Endothelial cell of umbilical vein (primary cell): ENCODE measurements around the gene SMTNL2. TPM values are rescaled to one million over a fixed set of nuclear protein-coding genes. Genes with fewer than 3 reads are reported as not detected.

Source experiments
- BruUV-seq: library from RNA; stranded (reverse); fragments of 400-500 nt; replicated peaks from 2 replicates; lab custom pipeline; 2021; lab: Mats Ljungman, UMichigan
- CTCF ChIA-PET: fragments of 300-600, 350-600 bp; sonication (Branson Sonifier 250); formaldehyde crosslinking; loops from one replicate; lab custom pipeline; 2021; ENCODE audit warnings: antibody characterized with exemption, inconsistent platforms; lab: Charles Lee
- POLR2A ChIA-PET: fragments of 300-600, 350-600 bp; sonication (Branson Sonifier 250); formaldehyde crosslinking; loops from one replicate; lab custom pipeline; 2021; ENCODE audit warnings: antibody characterized with exemption, inconsistent platforms; lab: Charles Lee
- DNase-seq: peaks from one replicate; pipeline ENCODE4 v3.0.0-alpha.2; 2011; ENCODE audit warnings: low read depth, low spot score
- FAIRE-seq: peaks from 2 replicates; lab custom pipeline; 2011; peaks lifted over from hg19 to GRCh38; lab: Jason Lieb, UNC
- H2AFZ ChIP-seq: 2 replicates; pipeline ENCODE4 v1.6.0; 2012; ENCODE audit warnings: low read depth, low read length, control low read depth, inconsistent platforms
- H3K27ac ChIP-seq: 2 replicates; pipeline ENCODE4 v1.5.1; 2011; ENCODE audit warnings: low read depth, mild to moderate bottlenecking, control low read depth, low read length, moderate library complexity; ENCODE audit not compliant: insufficient read depth
- H3K27me3 ChIP-seq, 2 experiments: 2 replicates each; pipeline versions ENCODE4 v1.6.0 to v1.6.1; 2011; ENCODE audit warnings: low read length in 2 of 2, mixed read lengths in 1 of 2; ENCODE audit not compliant: control insufficient read depth in 2 of 2, insufficient read depth in 2 of 2
- H3K36me3 ChIP-seq, 2 experiments: 2 replicates in 1 of 2; 3 replicates in 1 of 2; pipeline ENCODE4 v1.5.1; 2011; ENCODE audit warnings: low read length in 2 of 2, mild to moderate bottlenecking in 1 of 2, moderate library complexity in 1 of 2; ENCODE audit not compliant: control insufficient read depth in 2 of 2, insufficient read depth in 2 of 2; ENCODE audit errors: extremely low read depth in 1 of 2
- H3K4me1 ChIP-seq: 3 replicates; pipeline ENCODE4 v1.5.1; 2011; ENCODE audit warnings: mild to moderate bottlenecking, low read length; ENCODE audit not compliant: control insufficient read depth, insufficient read depth; ENCODE audit errors: extremely low read depth
- H3K4me2 ChIP-seq: 2 replicates; pipeline ENCODE4 v1.6.1; 2011; ENCODE audit warnings: low read length, control low read depth, mixed read lengths; ENCODE audit not compliant: insufficient read depth
- H3K4me3 ChIP-seq, 3 experiments: fragments of 200-600 bp in 1 of 3; sonication (generic), shearing (Covaris generic) in 1 of 3; replicated peaks in 1 of 3; 2 replicates each; pipeline ENCODE4 v1.5.1; 2011 to 2016; ENCODE audit warnings: control low read depth in 3 of 3, low read length in 3 of 3, mild to moderate bottlenecking in 2 of 3, inconsistent platforms in 1 of 3, low read depth in 1 of 3, moderate library complexity in 1 of 3; ENCODE audit not compliant: insufficient read depth in 1 of 3
- H3K79me2 ChIP-seq: 2 replicates; pipeline ENCODE4 v1.6.0; 2012; ENCODE audit warnings: low read length, inconsistent platforms; ENCODE audit not compliant: control insufficient read depth, insufficient read depth
- H3K9ac ChIP-seq: replicated peaks from 2 replicates; pipeline ENCODE3; 2011; ENCODE audit warnings: low read length, control low read depth; ENCODE audit not compliant: insufficient read depth; ENCODE audit errors: extremely low read depth
- H3K9me1 ChIP-seq: replicated peaks from 3 replicates; pipeline ENCODE4 v1.6.0; 2011; ENCODE audit warnings: mild to moderate bottlenecking, low read length; ENCODE audit not compliant: control insufficient read depth, insufficient read depth; ENCODE audit errors: extremely low read depth
- H3K9me3 ChIP-seq: replicated peaks from 2 replicates; pipeline ENCODE4 v1.5.1; 2012; ENCODE audit warnings: low read length, inconsistent platforms; ENCODE audit not compliant: control insufficient read depth, insufficient read depth
- H4K20me1 ChIP-seq: replicated peaks from 2 replicates; pipeline ENCODE3; 2011; ENCODE audit warnings: mild to moderate bottlenecking, low read length; ENCODE audit not compliant: control insufficient read depth, insufficient read depth; ENCODE audit errors: extremely low read depth
- CTCF ChIP-seq, 2 donors: IDR thresholded peaks; 1 replicate in 1 of 2; 2 replicates in 1 of 2; pipeline ENCODE4 v1.5.1; 2011; ENCODE audit warnings: low read length in 2 of 2, mild to moderate bottlenecking in 2 of 2, moderate library complexity in 2 of 2, control low read depth in 1 of 2, inconsistent platforms in 1 of 2, low read depth in 1 of 2; ENCODE audit not compliant: insufficient read depth in 1 of 2; ENCODE audit errors: extremely low read depth in 1 of 2
- EZH2 ChIP-seq: IDR thresholded peaks from 2 replicates; pipeline ENCODE4 v1.6.1; 2012; ENCODE audit warnings: borderline replicate concordance, low read depth, mild to moderate bottlenecking, moderate library complexity, low read length, inconsistent platforms; ENCODE audit not compliant: severe bottlenecking
- FOS ChIP-seq: IDR thresholded peaks from 2 replicates; pipeline ENCODE4 v1.6.1; 2011; ENCODE audit warnings: mild to moderate bottlenecking, low read length, moderate library complexity, borderline replicate concordance; ENCODE audit not compliant: insufficient read depth
- GATA2 ChIP-seq: IDR thresholded peaks from 2 replicates; pipeline ENCODE4 v1.7.0; 2011; ENCODE audit warnings: low read depth, mild to moderate bottlenecking, moderate library complexity, mixed read lengths, low read length; ENCODE audit not compliant: insufficient read length, insufficient read depth
- JUN ChIP-seq: IDR thresholded peaks from 2 replicates; pipeline ENCODE4 v1.6.1; 2011; ENCODE audit warnings: borderline replicate concordance, low read depth; ENCODE audit not compliant: insufficient read length, insufficient read depth
- MAX ChIP-seq: IDR thresholded peaks from 2 replicates; pipeline ENCODE4 v1.6.1; 2011; ENCODE audit not compliant: insufficient read depth, insufficient read length
- MYC ChIP-seq: IDR thresholded peaks from one replicate; pipeline ENCODE4 v1.6.1; 2011; ENCODE audit warnings: mild to moderate bottlenecking, low read depth, low read length
- POLR2A ChIP-seq: IDR thresholded peaks from 2 replicates; pipeline ENCODE4 v1.6.1; 2012; ENCODE audit warnings: low read depth, mild to moderate bottlenecking, control low read depth, low read length
- POLR2AphosphoS5 ChIP-seq: IDR thresholded peaks from 2 replicates; pipeline ENCODE4 v1.6.1; 2012; ENCODE audit warnings: low read depth, mild to moderate bottlenecking, control low read depth, low read length, moderate library complexity; ENCODE audit not compliant: insufficient read depth
- dilution Hi-C: fragments of 300-500 bp; cut with MboI; formaldehyde crosslinking; loops from one replicate; pipeline ENCODE4 v1.15.0; 2019; ENCODE audit warnings: low sequenced_read_pairs; ENCODE audit not compliant: extremely low pct_ligation_motif_present
- intact Hi-C: fragments of 100-400 bp; cut with micrococcal nuclease; formaldehyde crosslinking; loops from one replicate; pipeline ENCODE4 v1.10.0; 2022
- polyA plus RNA-seq, 4 experiments: library from polyadenylated mRNA; depleted of rRNA in 3 of 4; stranded (reverse) in 3 of 4; unstranded in 1 of 4; fragments of >200 nt; gene quantifications; 2 replicates each; pipeline versions ENCODE4 v1.2.1 to v1.2.3, GENCODE V29; 2011 to 2012; ENCODE audit warnings: missing spikeins in 1 of 4
- total RNA-seq: library from RNA; stranded (reverse); gene quantifications from 2 replicates; pipeline ENCODE4 v1.2.3, GENCODE V29; 2021

SMTNL2 gene
- total and polyA plus RNA-seq, 2 donors (not counting 3 experiments of a cell fraction or from before 2014, with no cell fraction given), result not detected

GRCh38 chr17:4573115-4573514 lies 11.2 kb upstream of the SMTNL2 start:
- ChIA-PET POLR2A (no interaction called here), CTCF (no interaction called here)
- no peaks in the 10 kb centered on the region for H3K9me3 ChIP-seq
- TF ChIP-seq POLR2AphosphoS5, result no peak
- no peak for TF ChIP-seq MYC
- no peak for TF ChIP-seq GATA2
- TF ChIP-seq EZH2, result no peak
- TF ChIP-seq MAX, result no peak
- no peak for TF ChIP-seq POLR2A
- no peak for TF ChIP-seq JUN
- TF ChIP-seq CTCF (IDR thresholded peaks at IDR 0.05; ENCODE audit: extremely low read depth in 1 of 2, insufficient read depth in 1 of 2, low read depth in 1 of 2, low read length in 2 of 2), result no peak
- TF ChIP-seq FOS, result no peak
- DNase-seq (no peak), FAIRE-seq (no peak)
- no peaks in the 10 kb centered on the region for H4K20me1 ChIP-seq
- no peak overlapping the region for H3K9ac ChIP-seq
- no peaks in the 10 kb centered on the region for H3K9me1 ChIP-seq
- no peaks in the 10 kb centered on the region for H3K4me1 ChIP-seq
- BruUV-seq, result no TSS peak
- H2AFZ ChIP-seq, result no peak overlapping the region
- dilution Hi-C loops (no loop called here), intact Hi-C loops (no loop called here)
- H3K27ac ChIP-seq, result no peak overlapping the region
- no peaks in the 10 kb centered on the region for H3K79me2 ChIP-seq
- H3K4me3 ChIP-seq, result no peak overlapping the region
- no peak overlapping the region for H3K4me2 ChIP-seq
- no peaks in the 10 kb centered on the region for H3K36me3 ChIP-seq
- peaks cover 0 to 7% of the 10 kb centered on the region in 2 experiments for H3K27me3 ChIP-seq
